ENCODE results near the gene PRUNE2. TPM values are rescaled to one million over a fixed set of nuclear protein-coding genes. Genes with fewer than 3 reads are reported as not detected.

Gene PRUNE2
- total RNA-seq, 1 experiment from 2014 or later: 0.59 TPM

- POLR2A ChIA-PET: no interaction called here
- RAD21 ChIA-PET (ENCODE audit: low non-redundant PET in 1 of 2, low total read pairs in 2 of 2, uncharacterized antibody in 2 of 2, unreplicated experiment in 2 of 2): no interaction called here
- BruUV-seq (replicated peaks): no TSS peak
- TF ChIP-seq POLR2A (IDR thresholded peaks at IDR 0.05; ENCODE audit: borderline replicate concordance, extremely low read depth, insufficient read depth, insufficient read length) (no peak), ELF1 (IDR thresholded peaks at IDR 0.05; ENCODE audit: borderline replicate concordance, low read depth) (no peak), SIN3A (IDR thresholded peaks at IDR 0.05; ENCODE audit: low read depth) (no peak), SRF (IDR thresholded peaks at IDR 0.05; ENCODE audit: low read depth) (no peak), EZH2 (IDR thresholded peaks at IDR 0.05) (no peak)
- no peak overlapping the region for H3K4me3 ChIP-seq (replicated peaks in 1 of 2; ENCODE audit: low read depth in 1 of 2, low read length in 2 of 2)
- H3K79me2 ChIP-seq (ENCODE audit: insufficient read depth, low read length): no peaks in the 10 kb centered on the region
- no peaks in the 10 kb centered on the region for H3K27me3 ChIP-seq (ENCODE audit: insufficient read depth, low read length)
- ATAC-seq: no peak
- intact Hi-C loops (cut with micrococcal nuclease): no loop called here
- H3K9me3 ChIP-seq (ENCODE audit: control insufficient read depth in 1 of 2, insufficient read depth in 1 of 2, low read depth in 1 of 2, low read length in 2 of 2): no peaks in the 10 kb centered on the region
- CTCF ChIA-PET: no interaction called here
- H3K9me2 ChIP-seq (ENCODE audit: insufficient read depth): no peaks in the 10 kb centered on the region
- no peaks in the 10 kb centered on the region for H4K20me1 ChIP-seq (ENCODE audit: insufficient read depth)
- H3K36me3 ChIP-seq (ENCODE audit: control insufficient read depth in 1 of 2, insufficient read depth in 2 of 2, low read length in 2 of 2): no peaks in the 10 kb centered on the region
- DNase-seq (ENCODE audit: low read depth, low spot score): no peak
- H3K4me1 ChIP-seq (ENCODE audit: control insufficient read depth in 1 of 2, insufficient read depth in 2 of 2, low read length in 2 of 2): no peaks in the 10 kb centered on the region
- H3K9ac ChIP-seq (ENCODE audit: low read length): no peak overlapping the region
- no peak overlapping the region for H2AFZ ChIP-seq (ENCODE audit: low read depth, low read length, poor library complexity, severe bottlenecking)
- H3K4me2 ChIP-seq (ENCODE audit: low read length): no peak overlapping the region
- no peak overlapping the region for H3K27ac ChIP-seq (ENCODE audit: low read depth, low read length)
Measured at GRCh38 chr9:76642701-76643209, 263.2 kb downstream of the PRUNE2 start.

GRCh38 chr9:76642074-76642473 is 263.8 kb downstream of the PRUNE2 start:
- H3K27ac ChIP-seq (ENCODE audit: low read depth, low read length): no peak overlapping the region
- CTCF ChIA-PET: no interaction called here
- TF ChIP-seq EZH2phosphoT487 (IDR thresholded peaks at IDR 0.05; ENCODE audit: borderline replicate concordance): no peak
- TF ChIP-seq ZBTB33 (IDR thresholded peaks at IDR 0.05; ENCODE audit: extremely low read depth, insufficient replicate concordance, low read length): no peak
- TF ChIP-seq CBX3 (IDR thresholded peaks at IDR 0.05; ENCODE audit: low read depth): no peak
- TF ChIP-seq ZNF274 (IDR thresholded peaks at IDR 0.05; ENCODE audit: low read depth, low read length): no peak
- TF ChIP-seq SP1 (IDR thresholded peaks at IDR 0.05; ENCODE audit: low read depth): no peak
- TF ChIP-seq ATF3 (IDR thresholded peaks at IDR 0.05): no peak
- no peak for TF ChIP-seq EGR1 (IDR thresholded peaks at IDR 0.05; ENCODE audit: low read depth)
- TF ChIP-seq CTCF (IDR thresholded peaks at IDR 0.05 in 2 of 3, conservative IDR thresholded peaks at IDR 0.05 in 1 of 3; ENCODE audit: borderline replicate concordance in 1 of 3, insufficient read depth in 1 of 3, low read depth in 2 of 3, low read length in 2 of 3): no peak
- no peak for TF ChIP-seq YY1 (IDR thresholded peaks at IDR 0.05; ENCODE audit: extremely low read depth, insufficient replicate concordance, low read depth, low read length)
- no peak for TF ChIP-seq EZH2 (IDR thresholded peaks at IDR 0.05)
- no peak for TF ChIP-seq ELF1 (IDR thresholded peaks at IDR 0.05; ENCODE audit: borderline replicate concordance, low read depth)
- TF ChIP-seq MAX (IDR thresholded peaks at IDR 0.05): no peak
- TF ChIP-seq FOSL1 (IDR thresholded peaks at IDR 0.05; ENCODE audit: low read depth): no peak

More at GRCh38 chr9:76642074-76642473, 263.8 kb downstream of the PRUNE2 start:
- Histone ChIP-seq H3K4me3 (replicated peaks in 1 of 2; ENCODE audit: low read depth in 1 of 2, low read length in 2 of 2) (no peak overlapping the region), H2AFZ (ENCODE audit: low read depth, low read length, poor library complexity, severe bottlenecking) (no peak overlapping the region), H3K9me3 (ENCODE audit: control insufficient read depth in 1 of 2, insufficient read depth in 1 of 2, low read depth in 1 of 2, low read length in 2 of 2) (no peaks in the 10 kb centered on the region), H3K4me2 (ENCODE audit: low read length) (no peak overlapping the region), H3K4me1 (ENCODE audit: control insufficient read depth in 1 of 2, insufficient read depth in 2 of 2, low read length in 2 of 2) (no peaks in the 10 kb centered on the region), H3K9ac (ENCODE audit: low read length) (no peak overlapping the region), H4K20me1 (ENCODE audit: insufficient read depth) (no peaks in the 10 kb centered on the region), H3K27me3 (ENCODE audit: insufficient read depth, low read length) (no peaks in the 10 kb centered on the region), H3K36me3 (ENCODE audit: control insufficient read depth in 1 of 2, insufficient read depth in 2 of 2, low read length in 2 of 2) (no peaks in the 10 kb centered on the region), H3K9me2 (ENCODE audit: insufficient read depth) (no peaks in the 10 kb centered on the region), H3K79me2 (ENCODE audit: insufficient read depth, low read length) (no peaks in the 10 kb centered on the region)
- no peak for DNase-seq (ENCODE audit: low read depth, low spot score)
- POLR2A ChIA-PET: no interaction called here
- RAD21 ChIA-PET (ENCODE audit: low non-redundant PET in 1 of 2, low total read pairs in 2 of 2, uncharacterized antibody in 2 of 2, unreplicated experiment in 2 of 2): no interaction called here
- ATAC-seq: no peak
- no TSS peak for BruUV-seq (replicated peaks)
- intact Hi-C loops (cut with micrococcal nuclease): no loop called here

All from HCT116 (cell line).